Ishikawa (cell line): ENCODE data around the gene RANBP17.

Source experiments
- CEBPB ChIP-seq: IDR thresholded peaks from 2 replicates; pipeline ENCODE4 v1.6.1; 2012
- CREB1 ChIP-seq: IDR thresholded peaks from 2 replicates; pipeline ENCODE4 v1.6.1; 2012; ENCODE audit warnings: low read depth
- EGR1 ChIP-seq: IDR thresholded peaks from 2 replicates; pipeline ENCODE4 v1.6.1; 2012
- EP300 ChIP-seq: IDR thresholded peaks from 2 replicates; pipeline ENCODE4 v1.6.1; 2012; ENCODE audit warnings: borderline replicate concordance
- FOXM1 ChIP-seq: IDR thresholded peaks from 2 replicates; pipeline ENCODE4 v1.6.1; 2012; ENCODE audit warnings: low read depth, borderline replicate concordance
- MAX ChIP-seq: IDR thresholded peaks from 2 replicates; pipeline ENCODE4 v1.6.1; 2012
- NFIC ChIP-seq: IDR thresholded peaks from 2 replicates; pipeline ENCODE4 v1.6.1; 2012
- RAD21 ChIP-seq: IDR thresholded peaks from 2 replicates; pipeline ENCODE4 v1.6.1; 2012; ENCODE audit warnings: low read depth
- REST ChIP-seq: IDR thresholded peaks from 2 replicates; pipeline ENCODE4 v1.6.1; 2012; ENCODE audit warnings: low read depth, mild to moderate bottlenecking
- TAF1 ChIP-seq: IDR thresholded peaks from 2 replicates; pipeline ENCODE4 v1.6.1; 2012; ENCODE audit warnings: low read depth, mild to moderate bottlenecking
- TCF12 ChIP-seq: IDR thresholded peaks from 2 replicates; pipeline ENCODE4 v1.6.1; 2012; ENCODE audit warnings: low read depth
- TEAD4 ChIP-seq: IDR thresholded peaks from 2 replicates; pipeline ENCODE4 v1.6.1; 2012
- YY1 ChIP-seq: IDR thresholded peaks from 2 replicates; pipeline ENCODE4 v1.6.1; 2012; ENCODE audit warnings: low read depth
- ZBTB7A ChIP-seq: IDR thresholded peaks from 2 replicates; pipeline ENCODE4 v1.6.1; 2012; ENCODE audit warnings: low read depth
- TF ChIP-seq, protein P1 (sequence below): IDR thresholded peaks from 2 replicates; pipeline ENCODE4 v1.6.1; 2012

Gene RANBP17

DNA sequence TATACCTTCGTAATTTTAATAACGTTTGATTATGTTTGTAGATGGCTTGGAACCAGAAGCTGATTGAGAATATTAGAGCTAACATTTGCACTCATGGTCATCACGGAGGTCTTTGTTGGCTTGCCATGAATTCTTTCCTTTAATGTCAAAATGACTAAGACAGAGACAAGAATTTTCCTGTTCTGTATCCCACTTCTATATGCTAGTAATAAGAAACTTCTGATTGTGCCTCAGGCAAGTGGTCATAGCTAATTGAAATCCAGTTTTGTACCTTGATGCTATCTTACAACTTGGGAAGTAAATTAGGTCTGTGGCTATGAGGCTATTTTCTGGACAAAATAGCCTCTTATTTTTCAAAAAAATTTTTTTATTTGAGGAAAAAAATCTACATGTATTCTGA lies 167.6 kb downstream of the RANBP17 start:
- no peak for TF ChIP-seq TCF12

DNA sequence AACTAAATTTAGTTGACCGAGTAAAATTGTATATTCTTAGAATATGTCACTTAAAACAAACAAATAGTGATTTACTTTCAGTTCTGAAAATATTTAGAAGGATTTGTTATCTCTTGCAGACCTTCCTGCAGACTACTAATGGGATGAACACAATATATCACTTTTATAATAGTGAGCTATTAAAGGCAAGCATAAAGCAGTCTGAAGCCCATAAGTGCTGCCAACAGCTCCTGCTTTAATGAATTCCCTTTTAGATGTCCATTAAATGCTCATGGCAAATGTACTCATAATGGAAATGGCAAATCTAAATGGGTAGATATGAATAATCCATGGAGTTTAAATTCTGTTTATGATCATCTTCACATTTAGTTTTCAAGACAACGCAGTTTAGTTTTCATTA lies 170.2 kb downstream of the RANBP17 start:
- no peak for TF ChIP-seq RAD21
- no peak for TF ChIP-seq CREB1
- TF ChIP-seq TCF12, result no peak
- TF ChIP-seq MAX, result no peak
- TF ChIP-seq, protein P1, sequence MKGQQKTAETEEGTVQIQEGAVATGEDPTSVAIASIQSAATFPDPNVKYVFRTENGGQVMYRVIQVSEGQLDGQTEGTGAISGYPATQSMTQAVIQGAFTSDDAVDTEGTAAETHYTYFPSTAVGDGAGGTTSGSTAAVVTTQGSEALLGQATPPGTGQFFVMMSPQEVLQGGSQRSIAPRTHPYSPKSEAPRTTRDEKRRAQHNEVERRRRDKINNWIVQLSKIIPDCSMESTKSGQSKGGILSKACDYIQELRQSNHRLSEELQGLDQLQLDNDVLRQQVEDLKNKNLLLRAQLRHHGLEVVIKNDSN, result no peak
- no peak for TF ChIP-seq NFIC
- TF ChIP-seq ZBTB7A, result no peak
- TF ChIP-seq TEAD4, result no peak
- no peak for TF ChIP-seq EP300
- no peak for TF ChIP-seq YY1
- no peak for TF ChIP-seq REST
- TF ChIP-seq EGR1, result no peak
- no peak for TF ChIP-seq CEBPB
- TF ChIP-seq FOXM1, result no peak
- TF ChIP-seq TAF1, result no peak

DNA sequence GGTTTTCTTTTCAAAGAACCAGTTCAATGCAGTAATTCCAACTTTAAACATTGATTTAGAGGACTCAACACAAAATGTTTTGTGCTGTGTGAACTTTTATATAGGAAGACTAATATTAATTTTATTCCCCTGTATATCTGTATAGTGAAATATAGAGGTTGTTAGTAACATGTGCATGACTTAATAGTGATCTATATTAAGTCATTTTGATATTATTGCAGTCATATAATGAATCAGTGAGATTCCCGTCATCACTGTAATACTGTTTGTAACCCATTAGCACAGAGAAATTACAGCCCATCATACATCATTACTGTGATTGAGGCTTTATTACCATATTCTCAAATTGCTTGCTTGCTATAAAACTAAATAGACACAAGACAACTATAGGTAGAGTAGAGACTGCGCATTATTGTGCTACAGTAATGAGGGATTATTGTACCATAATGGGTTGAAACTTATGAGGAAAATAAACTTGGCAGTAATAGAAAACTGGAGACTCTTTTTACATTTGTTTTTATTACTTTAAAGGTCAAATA lies 170.7 kb downstream of the RANBP17 start:
- TF ChIP-seq CREB1, result no peak
- no peak for TF ChIP-seq EGR1
- TF ChIP-seq EP300, result no peak
- no peak for TF ChIP-seq ZBTB7A

DNA sequence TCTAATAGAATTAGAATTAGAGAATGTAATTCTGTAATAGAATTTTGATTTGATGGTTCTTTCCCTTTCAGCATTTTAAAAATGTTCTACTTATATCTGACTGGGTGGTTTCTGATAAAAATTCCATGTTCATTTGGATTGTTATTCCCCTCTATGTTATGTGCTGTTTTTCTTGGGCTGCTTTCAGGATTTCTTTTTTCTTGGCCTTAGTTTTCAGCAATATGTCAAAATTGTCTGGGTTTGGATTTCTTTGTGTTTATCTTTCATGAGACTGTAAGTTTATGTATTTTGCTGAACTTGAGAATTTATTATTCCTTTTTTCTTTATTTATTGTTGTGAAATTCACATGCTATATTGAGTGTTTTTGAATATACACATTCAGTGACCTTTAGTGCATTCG lies 189.1 kb downstream of the RANBP17 start:
- TF ChIP-seq TAF1 (no peak), TEAD4 (no peak), FOXM1 (no peak), MAX (no peak), NFIC (no peak), RAD21 (no peak), TCF12 (no peak), REST (no peak), CREB1 (no peak), EGR1 (no peak), EP300 (no peak), YY1 (no peak), ZBTB7A (no peak), CEBPB (no peak)
- TF ChIP-seq, protein P1, result no peak

DNA sequence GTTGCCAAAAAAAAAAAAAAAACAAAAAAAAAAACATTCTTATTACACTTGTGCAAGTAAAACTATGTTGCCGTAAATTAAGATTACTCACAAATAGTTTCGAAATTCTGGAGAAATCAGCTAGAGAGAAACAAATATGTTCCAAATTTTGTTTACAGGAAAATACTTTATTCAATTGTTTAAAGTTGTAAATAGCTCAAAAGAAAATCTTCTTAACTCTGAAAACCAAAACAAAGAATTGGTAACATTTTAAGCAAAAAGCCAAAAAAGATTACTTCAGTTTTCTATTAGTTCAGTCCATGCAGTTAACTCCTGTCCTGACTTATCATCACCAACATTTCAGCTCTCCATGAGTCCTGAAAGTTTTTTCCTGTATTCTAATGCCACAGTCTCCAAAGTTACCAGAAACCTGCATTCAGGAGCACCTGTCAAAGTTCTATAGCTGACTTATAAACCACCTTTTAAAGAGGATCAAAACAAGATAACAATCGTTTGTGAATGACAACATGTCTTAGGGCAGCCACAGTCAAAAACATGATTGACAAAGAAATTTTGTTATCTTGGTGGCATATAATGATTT lies 194.1 kb downstream of the RANBP17 start:
- TF ChIP-seq EP300 (no peak), RAD21 (no peak), YY1 (no peak), FOXM1 (no peak), EGR1 (no peak), CEBPB (no peak), ZBTB7A (no peak), MAX (no peak), CREB1 (no peak), NFIC (no peak), TCF12 (no peak)
- TF ChIP-seq, protein P1, result no peak

GRCh38 chr5:171067540-171068130 lies 205.8 kb downstream of the RANBP17 start:
- no peak for TF ChIP-seq TCF12
